Renal cortical epithelial cell (primary cell): ENCODE data around the gene PBX1. TPM values are rescaled to one million over a fixed set of nuclear protein-coding genes. Genes with fewer than 3 reads are reported as not detected.

ENCODE experiments used
- DNase-seq: peaks from one replicate; pipeline ENCODE4 v3.0.0-alpha.2; 2011; ENCODE audit warnings: low read depth
- total RNA-seq: library from RNA; depleted of rRNA; stranded (reverse); fragments of >200 nt; gene quantifications from 2 replicates; pipeline ENCODE4 v1.2.3, GENCODE V29; 2014

Gene PBX1
- total RNA-seq, 1 donor from 2014 or later: 20.5 TPM

- no peak for DNase-seq
Observed at GRCh38 chr1:164806531-164806930, 247.5 kb downstream of the PBX1 start.

- DNase-seq: no peak
Observed at GRCh38 chr1:164813776-164814175, 254.8 kb downstream of the PBX1 start.

GRCh38 chr1:164821648-164822047 lies 262.7 kb downstream of the PBX1 start:
- DNase-seq: no peak

GRCh38 chr1:164823486-164824279 lies 264.7 kb downstream of the PBX1 start:
- DNase-seq: no peak

GRCh38 chr1:164824542-164824941 lies 265.6 kb downstream of the PBX1 start:
- DNase-seq: no peak

- DNase-seq: no peak
Observed at GRCh38 chr1:164830628-164831027, 271.6 kb downstream of the PBX1 start.

- no peak for DNase-seq
Observed at GRCh38 chr1:164834641-164835040, 275.7 kb downstream of the PBX1 start.

- no peak for DNase-seq
Observed at GRCh38 chr1:164836614-164837018, 277.6 kb downstream of the PBX1 start.

- no peak for DNase-seq
Observed at GRCh38 chr1:164838786-164839185, 279.8 kb downstream of the PBX1 start.

GRCh38 chr1:164840936-164841335 lies 282.0 kb downstream of the PBX1 start:
- no peak for DNase-seq

- DNase-seq: no peak
Observed at GRCh38 chr1:164841702-164842465, 282.9 kb downstream of the PBX1 start.

GRCh38 chr1:164842870-164843269 lies 283.9 kb downstream of the PBX1 start:
- DNase-seq: no peak

GRCh38 chr1:164843743-164844500 lies 284.9 kb downstream of the PBX1 start:
- DNase-seq: no peak

- no peak for DNase-seq
Observed at GRCh38 chr1:164846731-164847691, 288.0 kb downstream of the PBX1 start.

- no peak for DNase-seq
Observed at GRCh38 chr1:164853146-164853545, 294.2 kb downstream of the PBX1 start.

GRCh38 chr1:164855716-164856329 lies 296.8 kb downstream of the PBX1 start:
- no peak for DNase-seq

- no peak for DNase-seq
Observed at GRCh38 chr1:164856381-164856780, 297.4 kb downstream of the PBX1 start.

- DNase-seq: no peak
Observed at GRCh38 chr1:164857439-164857838, 298.5 kb downstream of the PBX1 start.

GRCh38 chr1:164858096-164858632 lies 299.2 kb downstream of the PBX1 start:
- no peak for DNase-seq

- no peak for DNase-seq
Observed at GRCh38 chr1:164861632-164862031, 302.6 kb downstream of the PBX1 start.
